RWPE2 (cell line): ENCODE measurements around the gene PTF1A.

Experiments used
- ATAC-seq: fragments of 200-7000 bp; cut with Tn5 transposase; 3 replicates; pipeline ENCODE4 v1.9.1; 2021; ENCODE audit warnings: low read depth
- DNase-seq: peaks from one replicate; pipeline ENCODE4 v3.0.0-alpha.2; 2020; ENCODE audit warnings: low spot score
- H3K27ac ChIP-seq: fragments of 450-650 bp; 2 replicates; pipeline ENCODE4 v1.5.1; 2017; ENCODE audit warnings: mild to moderate bottlenecking; ENCODE audit not compliant: poor library complexity, severe bottlenecking
- H3K27me3 ChIP-seq: fragments of 250-450 bp; sonication (Bioruptor Pico); 2 replicates; pipeline ENCODE4 v1.5.1; 2021; ENCODE audit warnings: mild to moderate bottlenecking, moderate library complexity; ENCODE audit not compliant: insufficient read depth, poor library complexity, severe bottlenecking
- H3K36me3 ChIP-seq: fragments of 250-450 bp; sonication (Bioruptor Pico); 2 replicates; pipeline ENCODE4 v1.5.1; 2020; ENCODE audit warnings: low read depth, mild to moderate bottlenecking, moderate library complexity
- H3K4me1 ChIP-seq: fragments of 250-450 bp; sonication (Bioruptor Pico); 2 replicates; pipeline ENCODE4 v1.5.1; 2021; ENCODE audit warnings: mild to moderate bottlenecking, moderate library complexity; ENCODE audit not compliant: insufficient read depth, poor library complexity, severe bottlenecking
- H3K4me3 ChIP-seq: fragments of 250-450 bp; sonication (Bioruptor Pico); 2 replicates; pipeline ENCODE4 v1.5.1; 2021; ENCODE audit warnings: mild to moderate bottlenecking, moderate library complexity; ENCODE audit not compliant: severe bottlenecking
- H3K9me3 ChIP-seq: fragments of 250-450 bp; sonication (Bioruptor Pico); 2 replicates; pipeline ENCODE4 v1.5.1; 2021; ENCODE audit warnings: mild to moderate bottlenecking, moderate library complexity; ENCODE audit not compliant: severe bottlenecking
- CTCF ChIP-seq: fragments of 450-650 bp; IDR thresholded peaks from one replicate; pipeline ENCODE4 v1.5.1; 2017; ENCODE audit warnings: mild to moderate bottlenecking, moderate library complexity; ENCODE audit not compliant: poor library complexity, severe bottlenecking

PTF1A gene

GRCh38 chr10:23150091-23150490 lies 42.0 kb upstream of the PTF1A start:
- no peaks in the 10 kb centered on the region for H3K36me3 ChIP-seq
- H3K4me1 ChIP-seq = no peaks in the 10 kb centered on the region
- H3K4me3 ChIP-seq = no peak overlapping the region
- no peaks in the 10 kb centered on the region for H3K27me3 ChIP-seq
- DNase-seq = no peak
- H3K27ac ChIP-seq = no peak overlapping the region
- no peak for ATAC-seq
- no peak for TF ChIP-seq CTCF
- H3K9me3 ChIP-seq = no peaks in the 10 kb centered on the region

DNA sequence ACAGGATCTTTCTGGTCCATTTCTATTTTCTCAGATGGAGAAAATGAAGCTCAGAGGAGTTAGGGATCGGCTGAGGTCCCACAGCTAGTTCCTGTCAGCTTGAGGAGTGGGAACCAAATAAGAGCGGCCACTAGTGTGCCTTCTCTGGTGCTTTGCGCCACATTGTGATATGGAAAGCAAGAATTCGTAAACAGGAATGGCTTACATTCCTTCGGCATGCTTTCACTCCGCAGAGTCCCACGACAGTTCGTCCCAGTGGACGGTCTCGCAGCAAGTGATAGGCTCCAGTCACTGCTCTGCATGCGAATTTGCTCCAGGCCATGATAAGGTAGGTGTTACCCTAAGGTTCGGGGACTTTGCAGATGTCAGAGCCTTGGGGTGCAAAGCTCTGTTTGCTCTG lies 41.5 kb upstream of the PTF1A start:
- no peak overlapping the region for H3K4me3 ChIP-seq
- ATAC-seq (no peak), DNase-seq (no peak)
- H3K9me3 ChIP-seq = no peaks in the 10 kb centered on the region
- no peak for TF ChIP-seq CTCF
- H3K27ac ChIP-seq = no peak overlapping the region
- no peaks in the 10 kb centered on the region for H3K36me3 ChIP-seq
- no peaks in the 10 kb centered on the region for H3K4me1 ChIP-seq
- no peaks in the 10 kb centered on the region for H3K27me3 ChIP-seq

DNA sequence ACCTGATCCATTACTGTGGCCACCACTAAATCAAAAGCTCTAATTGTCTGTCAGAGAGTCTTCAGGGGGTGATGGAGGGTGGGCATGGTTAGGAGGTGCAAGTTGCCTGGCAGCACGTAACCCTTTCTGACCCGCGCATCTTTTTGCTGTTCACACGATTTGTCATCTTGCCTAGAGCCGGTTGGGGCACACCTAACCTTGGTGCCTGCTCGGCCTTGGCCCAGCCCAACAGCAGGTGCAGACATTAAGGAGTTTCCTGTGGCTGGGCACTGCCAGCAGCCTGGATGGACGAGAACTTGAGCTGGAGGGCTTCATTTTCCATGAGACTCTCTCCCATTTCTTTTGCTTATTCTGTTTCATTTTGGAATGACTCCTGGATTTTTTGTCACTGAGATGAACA lies 41.0 kb upstream of the PTF1A start:
- DNase-seq (no peak), ATAC-seq (no peak)
- no peaks in the 10 kb centered on the region for H3K36me3 ChIP-seq

DNA sequence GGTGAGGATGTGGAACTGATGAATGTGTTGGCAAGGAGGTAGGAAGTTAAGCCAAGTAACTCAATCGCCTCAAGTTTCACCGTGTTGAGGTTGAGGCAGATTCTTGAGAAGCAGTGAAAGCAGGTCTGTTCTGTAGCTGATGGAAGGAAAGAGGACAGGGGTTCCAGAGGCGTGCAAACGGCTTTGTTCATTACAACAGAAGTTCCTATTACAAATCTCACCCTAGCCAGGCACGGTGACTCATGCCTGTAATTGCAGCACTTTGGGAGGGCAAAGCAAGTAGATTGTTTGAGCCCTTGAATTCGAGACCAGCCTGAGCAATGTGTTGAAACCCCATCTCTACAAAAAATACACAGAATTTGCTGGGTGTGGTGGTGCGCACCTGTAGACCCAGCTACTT lies 36.9 kb upstream of the PTF1A start:
- no peak overlapping the region for H3K4me3 ChIP-seq
- no peaks in the 10 kb centered on the region for H3K9me3 ChIP-seq
- no peak overlapping the region for H3K27ac ChIP-seq
- DNase-seq (no peak), ATAC-seq (0 out of 3 replicates have a peak, but pooled peaks have one; percentile 29)
- TF ChIP-seq CTCF = no peak
- H3K4me1 ChIP-seq = peaks cover 3% of the 10 kb centered on the region
- H3K27me3 ChIP-seq = no peaks in the 10 kb centered on the region
- no peaks in the 10 kb centered on the region for H3K36me3 ChIP-seq

More for the DNA sequence above, 41.0 kb upstream of the PTF1A start:
- Histone ChIP-seq H3K9me3 (no peaks in the 10 kb centered on the region), H3K27ac (no peak overlapping the region), H3K27me3 (no peaks in the 10 kb centered on the region), H3K4me3 (no peak overlapping the region), H3K4me1 (no peaks in the 10 kb centered on the region)
- no peak for TF ChIP-seq CTCF

DNA sequence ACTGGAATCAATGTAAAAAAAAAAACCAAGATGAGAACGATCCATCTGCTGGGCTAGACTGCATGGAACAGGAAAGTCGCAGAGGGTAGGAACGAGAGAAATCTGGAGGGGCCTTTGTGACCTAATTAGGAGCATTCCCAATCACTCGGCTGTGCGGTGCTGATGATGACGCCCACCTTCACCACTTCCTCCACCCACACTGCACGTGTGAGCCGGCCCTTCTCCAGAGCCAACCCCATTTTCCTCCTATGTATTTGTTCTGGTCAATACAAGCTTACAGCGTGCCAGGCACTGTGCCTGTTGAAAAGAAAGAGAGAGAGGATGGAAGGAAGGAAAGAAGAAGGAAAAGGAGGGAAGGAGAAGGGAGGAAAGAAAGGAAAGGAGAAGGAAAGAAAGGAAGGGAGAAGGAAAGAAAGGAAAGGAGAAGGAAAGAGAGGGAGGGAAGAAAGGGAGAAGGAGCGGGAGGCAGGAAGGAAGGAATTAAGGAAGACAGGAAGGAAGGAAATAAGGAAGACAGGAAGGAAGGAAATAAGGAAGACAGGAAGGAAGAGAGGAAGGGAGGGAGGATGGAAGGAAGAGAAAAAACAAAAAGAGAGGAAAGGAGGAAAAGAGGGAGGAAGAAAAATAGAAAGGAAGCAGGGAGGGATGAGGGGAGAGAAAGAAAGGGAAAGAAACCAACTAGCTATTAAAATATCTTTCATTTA lies 35.5 kb upstream of the PTF1A start:
- Histone ChIP-seq H3K4me3 (no peak overlapping the region), H3K4me1 (peaks cover 3% of the 10 kb centered on the region), H3K27me3 (no peaks in the 10 kb centered on the region), H3K36me3 (no peaks in the 10 kb centered on the region), H3K9me3 (no peaks in the 10 kb centered on the region), H3K27ac (no peak overlapping the region)
- TF ChIP-seq CTCF = no peak
- no peak for DNase-seq
- ATAC-seq = no peak
